ENCODE results near the gene RDH14.

The RDH14 gene

GRCh38 chr2:18566145-18566769, 5.8 kb upstream of the RDH14 start:
- no peak for DNase-seq (ENCODE audit: low read depth in 2 of 2)

DNA sequence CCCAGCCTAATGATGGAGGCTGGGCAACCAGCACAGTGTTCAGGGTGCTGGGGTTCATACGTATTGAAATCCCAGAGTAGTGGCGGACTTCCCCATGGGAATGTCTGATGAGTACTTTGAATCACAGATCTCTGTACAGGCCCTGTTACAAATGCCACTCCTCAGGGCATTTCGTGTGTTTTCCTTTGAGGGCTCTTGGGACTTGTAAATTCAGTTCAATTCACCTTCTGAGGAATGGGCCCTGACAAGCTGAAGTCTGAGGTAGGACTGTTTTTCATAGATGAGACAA, 288 bp upstream of the RDH14 start:
- DNase-seq (ENCODE audit: low read depth in 2 of 2): no peak

DNA sequence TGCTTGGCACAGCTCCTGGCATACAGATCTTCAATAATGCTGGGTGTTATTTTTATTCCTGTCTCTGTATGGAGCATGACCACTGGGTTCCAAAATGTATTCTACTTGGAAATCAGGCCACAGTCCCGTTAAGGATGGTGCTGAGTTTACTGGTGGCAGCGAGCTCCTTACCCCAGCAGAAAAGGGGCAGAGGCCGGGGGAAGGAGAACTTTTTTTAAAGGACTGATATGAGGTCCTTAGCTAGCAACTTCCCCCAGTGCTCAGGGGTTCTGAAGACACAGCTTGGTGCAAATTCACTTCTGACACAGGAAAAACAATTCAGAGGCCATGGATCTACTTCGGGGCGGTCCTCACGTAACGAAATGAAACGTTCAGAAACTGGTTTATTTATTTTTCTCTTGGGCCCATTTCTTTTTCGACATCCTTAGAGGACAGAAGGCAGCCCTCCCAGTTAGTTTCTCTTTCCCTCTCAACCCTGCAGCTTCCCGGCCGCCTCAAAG, 872 bp downstream of the RDH14 start:
- no peak for DNase-seq (ENCODE audit: low read depth in 2 of 2)

- no peak for DNase-seq (ENCODE audit: low read depth in 2 of 2)
Observed at GRCh38 chr2:18558458-18558857, 2.0 kb downstream of the RDH14 start.

GRCh38 chr2:18557121-18557520, 3.3 kb downstream of the RDH14 start:
- DNase-seq (ENCODE audit: low read depth in 2 of 2): no peak

DNA sequence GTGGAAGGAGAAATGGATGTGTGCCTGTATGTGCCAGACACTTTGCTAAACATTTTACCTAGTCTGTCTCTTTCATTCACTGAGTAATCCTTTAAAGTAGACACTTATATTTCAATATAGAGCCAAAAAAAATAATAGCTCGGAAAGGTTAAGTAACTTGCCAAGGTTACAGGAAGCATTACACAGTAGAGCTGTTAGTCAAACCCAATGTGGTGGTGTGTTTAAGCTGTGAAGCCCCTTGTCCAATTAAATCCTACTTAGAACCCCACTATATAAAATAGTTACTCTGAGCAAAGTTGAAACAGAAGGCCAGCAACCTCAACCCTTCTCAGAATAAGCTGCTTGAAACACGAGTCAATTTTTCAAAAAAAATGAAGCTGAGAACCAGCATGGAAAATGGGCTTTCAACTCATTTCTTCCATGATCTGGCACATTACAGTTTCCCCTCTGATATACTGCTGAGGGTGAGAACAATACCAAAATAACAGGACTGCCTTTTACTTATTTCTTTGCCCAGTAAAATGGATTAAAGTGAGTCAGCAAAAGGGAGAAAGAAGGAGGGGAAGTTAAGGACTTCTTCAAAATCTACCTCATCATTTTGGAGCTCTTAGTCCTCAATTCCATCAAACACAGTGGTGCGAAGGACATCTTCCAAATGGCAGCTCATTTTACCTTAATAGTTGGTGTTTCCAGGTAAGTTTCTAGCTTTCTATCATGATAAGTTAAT, 7.9 kb downstream of the RDH14 start:
- no peak for DNase-seq (ENCODE audit: low read depth in 2 of 2)

DNA sequence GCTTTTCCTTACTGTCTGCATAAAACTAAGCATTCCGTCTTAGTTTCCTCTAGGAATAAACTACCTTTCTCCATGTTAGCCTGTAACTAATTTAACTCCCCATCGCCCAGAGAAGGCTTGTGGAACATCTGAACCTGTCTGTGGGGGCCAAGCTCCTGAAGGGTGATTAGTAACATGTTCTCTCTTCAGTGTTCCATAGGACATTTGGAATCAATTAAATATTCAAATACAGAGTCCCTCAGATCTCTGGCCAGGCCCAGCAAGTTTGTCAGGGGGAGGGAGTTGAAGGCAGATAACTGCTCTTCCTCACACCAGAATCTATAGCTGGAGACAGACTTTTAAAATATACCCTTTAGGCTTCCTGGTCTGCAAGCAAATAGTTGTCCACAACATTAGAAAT, 8.8 kb downstream of the RDH14 start:
- no peak for DNase-seq (ENCODE audit: low read depth in 2 of 2)

DNA sequence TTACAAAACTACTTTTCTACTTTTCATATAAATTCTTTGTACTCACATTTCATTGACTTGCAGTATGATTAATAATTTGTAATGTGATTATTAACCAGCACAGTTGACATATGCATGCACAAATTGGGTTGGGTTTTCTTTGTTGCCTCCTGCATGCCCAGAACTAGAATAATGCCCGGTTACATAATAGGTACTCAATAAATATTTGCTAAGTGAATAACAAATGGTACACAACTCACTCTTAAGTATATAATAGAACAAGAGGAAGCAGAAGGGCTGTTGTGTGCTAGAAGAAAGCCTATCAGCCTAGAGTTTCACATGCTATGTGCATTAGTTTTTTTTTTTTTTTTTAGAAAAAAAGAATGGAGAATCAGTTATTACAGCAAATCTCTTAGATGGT, 9.3 kb downstream of the RDH14 start:
- DNase-seq (ENCODE audit: low read depth in 2 of 2): no peak

- no peak for DNase-seq (ENCODE audit: low read depth in 2 of 2)
Observed at GRCh38 chr2:18550433-18550832, 10.0 kb downstream of the RDH14 start.

DNA sequence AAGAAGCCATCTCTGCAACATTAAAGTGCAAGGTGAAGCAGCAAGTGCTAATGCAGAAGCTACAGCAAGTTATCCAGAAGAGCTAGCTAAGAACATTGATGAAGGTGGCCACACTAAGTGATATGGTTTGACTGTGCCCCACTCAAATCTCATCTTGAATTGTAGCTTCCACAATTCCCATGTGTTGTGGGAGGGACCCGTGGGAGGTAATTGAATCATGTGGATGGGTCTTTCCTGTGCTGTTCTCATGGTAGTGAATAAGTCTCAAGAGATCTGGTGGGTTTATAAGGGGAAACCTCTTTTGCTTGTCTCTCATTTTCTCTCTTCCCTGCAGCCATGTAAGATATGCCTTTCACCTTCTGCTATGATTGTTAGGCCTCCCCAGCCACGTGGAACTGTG, 11.4 kb downstream of the RDH14 start:
- DNase-seq (ENCODE audit: low read depth in 2 of 2): no peak

DNA sequence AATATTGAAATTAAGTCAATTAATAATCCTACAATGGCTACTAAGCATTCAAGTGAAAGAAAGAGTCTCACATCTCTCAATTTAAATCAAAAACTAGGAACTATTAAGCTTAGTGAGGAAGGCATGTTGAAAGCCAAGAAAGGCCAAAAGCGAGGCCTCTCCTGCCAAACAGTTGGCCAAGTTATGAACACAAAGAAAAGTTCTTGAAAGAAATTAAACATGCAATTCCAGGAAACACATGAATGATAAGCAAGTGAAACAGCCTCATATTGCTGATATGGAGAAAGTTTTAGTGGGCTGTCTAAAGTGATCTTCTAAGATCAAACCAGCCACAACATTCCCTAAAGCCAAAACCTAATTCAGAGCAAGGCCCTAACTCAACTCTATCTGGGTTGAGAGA, 11.8 kb downstream of the RDH14 start:
- DNase-seq (ENCODE audit: low read depth in 2 of 2): no peak

DNA sequence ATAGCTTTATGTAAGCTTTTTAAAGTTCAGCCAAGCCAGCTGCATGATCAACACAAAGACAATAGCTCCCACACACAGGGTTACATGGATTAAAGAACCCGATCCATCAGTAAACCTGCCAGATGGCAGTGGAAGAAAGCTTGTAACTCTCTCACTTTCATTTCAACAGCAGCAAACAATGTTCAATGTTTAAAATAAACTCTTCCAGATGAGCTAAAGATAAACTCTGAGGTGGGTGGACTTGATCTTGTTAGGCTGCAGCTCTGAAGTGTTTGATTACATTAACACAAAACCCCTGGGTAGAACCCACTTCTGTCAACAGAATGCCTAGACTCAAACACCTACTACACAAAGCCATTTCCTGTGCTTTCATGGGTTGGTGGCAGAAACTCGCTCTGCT, 13.9 kb downstream of the RDH14 start:
- no peak for DNase-seq (ENCODE audit: low read depth in 2 of 2)

DNA sequence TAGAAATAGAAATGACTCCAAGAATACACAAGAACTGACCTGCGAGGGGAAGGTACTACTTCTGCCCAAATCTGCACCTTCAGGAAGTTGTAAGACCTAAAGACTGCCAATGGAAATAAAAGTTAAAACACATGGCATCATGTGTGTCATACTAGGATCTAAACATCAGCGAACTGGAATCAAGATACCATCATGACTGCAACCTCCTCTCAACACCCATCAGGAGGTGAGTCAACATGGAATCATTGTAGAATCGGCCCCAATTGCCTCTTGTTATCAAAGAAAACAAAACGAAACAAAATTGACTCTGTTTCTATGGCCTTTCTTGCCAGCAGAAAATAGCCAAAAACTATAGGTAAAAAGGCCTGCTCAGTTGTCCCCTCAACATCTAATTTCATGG, 15.1 kb downstream of the RDH14 start:
- DNase-seq (ENCODE audit: low read depth in 2 of 2): no peak

DNA sequence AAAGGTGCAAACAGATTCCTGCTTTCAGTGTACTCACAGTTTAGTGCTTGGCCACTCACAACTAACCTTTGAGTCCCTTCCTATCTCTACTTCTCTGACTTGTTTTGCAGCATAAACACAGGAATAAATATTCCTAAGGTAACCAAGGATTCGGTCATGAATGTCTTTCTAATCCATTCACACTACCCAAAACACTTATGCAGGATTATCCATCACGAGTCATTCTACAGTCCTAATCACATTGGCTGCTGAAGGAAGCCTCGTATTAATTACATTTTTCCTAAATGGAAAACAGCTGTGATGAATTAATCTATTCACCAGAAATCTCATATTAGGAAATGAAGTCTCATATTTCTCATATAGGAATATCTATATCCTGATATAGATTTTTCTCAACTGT, 16.3 kb downstream of the RDH14 start:
- DNase-seq (ENCODE audit: low read depth in 2 of 2): no peak

DNA sequence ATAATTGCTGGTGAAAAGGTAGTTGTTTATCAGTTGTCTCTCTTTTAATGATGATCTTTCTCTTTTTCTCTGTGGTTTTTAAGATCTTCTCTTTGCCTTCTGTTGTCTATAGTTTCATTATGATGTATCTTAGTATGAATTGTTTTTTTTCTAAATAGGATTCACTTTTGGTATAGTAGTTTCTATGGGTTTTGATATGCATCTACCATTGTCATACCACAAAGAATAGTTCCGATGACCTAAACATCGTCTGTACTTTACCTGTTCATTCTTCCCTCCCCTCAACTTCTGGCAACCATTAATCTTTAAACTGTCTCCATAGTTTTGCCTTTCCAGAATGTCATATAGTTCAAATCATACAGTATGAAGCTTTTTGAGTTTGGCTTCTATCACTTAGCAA, 19.6 kb downstream of the RDH14 start:
- DNase-seq (ENCODE audit: low read depth in 2 of 2): no peak

- DNase-seq (ENCODE audit: low read depth in 2 of 2): no peak
Observed at GRCh38 chr2:18536697-18537096, 23.8 kb downstream of the RDH14 start.

GRCh38 chr2:18536100-18536499, 24.4 kb downstream of the RDH14 start:
- DNase-seq (ENCODE audit: low read depth in 2 of 2): no peak

GRCh38 chr2:18531194-18531593, 29.3 kb downstream of the RDH14 start:
- DNase-seq (ENCODE audit: low read depth in 2 of 2): no peak

- no peak for DNase-seq (ENCODE audit: low read depth in 2 of 2)
Observed at GRCh38 chr2:18527822-18528221, 32.6 kb downstream of the RDH14 start.

GRCh38 chr2:18527326-18527725, 33.1 kb downstream of the RDH14 start:
- DNase-seq (ENCODE audit: low read depth in 2 of 2): no peak

DNA sequence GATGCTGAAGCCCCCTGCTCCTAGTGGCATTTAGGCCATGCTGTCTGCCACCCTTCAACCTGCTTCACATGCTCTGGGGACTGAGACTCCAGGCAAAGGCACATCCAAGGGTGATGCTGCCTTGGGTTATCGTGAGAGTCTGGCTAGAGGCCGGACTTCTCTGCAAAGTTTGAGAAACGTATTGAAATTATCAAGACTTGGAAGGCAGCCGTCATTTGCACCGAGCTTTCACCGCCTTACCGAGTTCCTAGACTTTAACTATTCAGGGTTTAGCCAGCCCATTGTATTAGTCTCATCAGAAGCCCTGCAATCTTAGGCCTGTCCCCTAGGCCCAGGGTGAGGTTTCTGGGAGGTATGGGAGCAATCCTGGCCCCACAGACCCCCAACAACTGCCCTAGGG, 34.0 kb downstream of the RDH14 start:
- no peak for DNase-seq (ENCODE audit: low read depth in 2 of 2)

- DNase-seq (ENCODE audit: low read depth in 2 of 2): no peak
Observed at GRCh38 chr2:18525852-18526251, 34.6 kb downstream of the RDH14 start.

GRCh38 chr2:18525236-18525635, 35.2 kb downstream of the RDH14 start:
- DNase-seq (ENCODE audit: low read depth in 2 of 2): no peak
